NCI-H524 treated with DMSO at 0.1 percent for 48 hours (cell line): ENCODE data around the gene DNAH7.
A peak's percentile ranks its signal among the peaks of the same experiment; 100 is the strongest.
"Not testable (repeated sequence)": the region's sequence is repeated elsewhere in the genome, so short reads cannot be mapped to it uniquely, and the experiment has no call there.

ENCODE experiments used
- DNase-seq: peaks from one replicate; lab custom pipeline; 2025; lab: John Stamatoyannopoulos, UW

Gene DNAH7

GRCh38 chr2:195967336-195967735, 101.3 kb downstream of the DNAH7 start:
- no peak for DNase-seq

- DNase-seq: no peak
These were observed 106.8 kb downstream of the DNAH7 start for GRCh38 chr2:195961873-195962272.

- DNase-seq: no peak
These were observed 109.3 kb downstream of the DNAH7 start for GRCh38 chr2:195959341-195959740.

GRCh38 chr2:195956725-195957124, 111.9 kb downstream of the DNAH7 start:
- no peak for DNase-seq

- no peak for DNase-seq
These were observed 123.6 kb downstream of the DNAH7 start for GRCh38 chr2:195945056-195945455.

- no peak for DNase-seq
These were observed 131.5 kb downstream of the DNAH7 start for GRCh38 chr2:195937176-195937575.

GRCh38 chr2:195934484-195934883, 134.2 kb downstream of the DNAH7 start:
- no peak for DNase-seq

- DNase-seq: no peak
These were observed 139.1 kb downstream of the DNAH7 start for GRCh38 chr2:195929531-195929930.

- DNase-seq: no peak
These were observed 143.5 kb downstream of the DNAH7 start for GRCh38 chr2:195925120-195925519.

- DNase-seq: no peak
These were observed 144.7 kb downstream of the DNAH7 start for GRCh38 chr2:195923889-195924288.

- not testable (repeated sequence) for DNase-seq
These were observed 151.5 kb downstream of the DNAH7 start for GRCh38 chr2:195917021-195917600.

- DNase-seq: no peak
These were observed 156.6 kb downstream of the DNAH7 start for GRCh38 chr2:195912079-195912478.

GRCh38 chr2:195910570-195910969, 158.1 kb downstream of the DNAH7 start:
- no peak for DNase-seq

- DNase-seq: no peak
These were observed 158.7 kb downstream of the DNAH7 start for GRCh38 chr2:195909926-195910325.

- no peak for DNase-seq
These were observed 161.2 kb downstream of the DNAH7 start for GRCh38 chr2:195907474-195907873.

- no peak for DNase-seq
These were observed 164.7 kb downstream of the DNAH7 start for GRCh38 chr2:195903956-195904355.

GRCh38 chr2:195902857-195903256, 165.8 kb downstream of the DNAH7 start:
- DNase-seq: no peak

GRCh38 chr2:195899226-195899625, 169.4 kb downstream of the DNAH7 start:
- DNase-seq: no peak

- DNase-seq: peak; percentile 52
These were observed 170.0 kb downstream of the DNAH7 start for GRCh38 chr2:195898505-195899191.

GRCh38 chr2:195891081-195891480, 177.6 kb downstream of the DNAH7 start:
- DNase-seq: no peak

- no peak for DNase-seq
These were observed 189.5 kb downstream of the DNAH7 start for GRCh38 chr2:195879153-195879552.

- no peak for DNase-seq
These were observed 197.3 kb downstream of the DNAH7 start for GRCh38 chr2:195871326-195871725.

- DNase-seq: no peak
These were observed 204.3 kb downstream of the DNAH7 start for GRCh38 chr2:195864316-195864715.

- no peak for DNase-seq
These were observed 205.1 kb downstream of the DNAH7 start for GRCh38 chr2:195863564-195863963.
